GM12875 (cell line): ENCODE results near the gene XXYLT1.

Source experiments
- H3K4me3 ChIP-seq: one replicate; pipeline ENCODE4 v1.5.1; 2011; ENCODE audit warnings: low read depth, low read length, control low read depth
- TF ChIP-seq, protein P1 (sequence below): IDR thresholded peaks from 2 replicates; pipeline ENCODE4 v1.5.1; 2011; ENCODE audit warnings: low read depth, mild to moderate bottlenecking, control low read depth, inconsistent platforms, low read length, moderate library complexity, borderline replicate concordance; ENCODE audit not compliant: insufficient read depth

The XXYLT1 gene

DNA sequence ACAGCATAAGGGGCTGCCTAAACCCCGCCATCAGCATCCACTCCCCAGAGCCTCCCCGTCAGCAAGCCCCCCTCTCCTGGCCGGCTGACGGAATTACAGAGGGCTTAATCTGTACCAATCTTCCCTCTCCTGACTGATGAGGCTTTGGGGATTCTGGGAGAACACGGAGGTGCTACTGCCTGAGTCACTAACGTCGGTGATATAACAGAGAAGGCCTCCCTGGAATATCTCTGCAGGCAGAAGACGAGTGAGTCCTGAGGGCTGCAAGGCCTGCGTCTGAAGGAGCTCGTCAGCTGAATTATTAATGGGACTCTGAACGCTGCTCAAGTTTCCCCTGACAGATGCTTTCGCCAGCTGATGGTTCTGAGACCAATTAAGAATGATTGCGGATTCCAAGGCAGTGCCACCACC lies 147.7 kb downstream of the XXYLT1 start:
- H3K4me3 ChIP-seq: no peak overlapping the region
- TF ChIP-seq, protein P1, sequence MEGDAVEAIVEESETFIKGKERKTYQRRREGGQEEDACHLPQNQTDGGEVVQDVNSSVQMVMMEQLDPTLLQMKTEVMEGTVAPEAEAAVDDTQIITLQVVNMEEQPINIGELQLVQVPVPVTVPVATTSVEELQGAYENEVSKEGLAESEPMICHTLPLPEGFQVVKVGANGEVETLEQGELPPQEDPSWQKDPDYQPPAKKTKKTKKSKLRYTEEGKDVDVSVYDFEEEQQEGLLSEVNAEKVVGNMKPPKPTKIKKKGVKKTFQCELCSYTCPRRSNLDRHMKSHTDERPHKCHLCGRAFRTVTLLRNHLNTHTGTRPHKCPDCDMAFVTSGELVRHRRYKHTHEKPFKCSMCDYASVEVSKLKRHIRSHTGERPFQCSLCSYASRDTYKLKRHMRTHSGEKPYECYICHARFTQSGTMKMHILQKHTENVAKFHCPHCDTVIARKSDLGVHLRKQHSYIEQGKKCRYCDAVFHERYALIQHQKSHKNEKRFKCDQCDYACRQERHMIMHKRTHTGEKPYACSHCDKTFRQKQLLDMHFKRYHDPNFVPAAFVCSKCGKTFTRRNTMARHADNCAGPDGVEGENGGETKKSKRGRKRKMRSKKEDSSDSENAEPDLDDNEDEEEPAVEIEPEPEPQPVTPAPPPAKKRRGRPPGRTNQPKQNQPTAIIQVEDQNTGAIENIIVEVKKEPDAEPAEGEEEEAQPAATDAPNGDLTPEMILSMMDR: no peak

DNA sequence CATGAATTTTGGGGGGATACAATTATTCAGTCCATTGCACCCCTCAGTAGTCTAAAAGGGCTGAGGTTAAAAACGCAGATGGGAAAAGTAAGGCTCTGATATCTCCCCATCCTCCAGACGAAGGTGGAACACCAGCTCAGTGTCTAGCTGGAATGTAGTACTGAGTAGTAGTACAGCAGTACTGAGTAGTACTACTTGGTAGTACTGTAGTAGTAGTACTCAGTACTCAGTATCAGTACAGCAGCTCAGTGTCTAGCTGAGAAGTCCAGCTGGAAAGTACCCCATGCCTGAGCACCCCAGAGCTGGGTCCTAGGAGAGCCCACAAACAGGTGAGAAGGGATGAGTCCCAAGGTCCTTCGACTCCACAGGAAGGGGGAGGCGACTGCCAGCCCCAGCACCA lies 148.7 kb downstream of the XXYLT1 start:
- H3K4me3 ChIP-seq: no peak overlapping the region
- TF ChIP-seq, protein P1: no peak

DNA sequence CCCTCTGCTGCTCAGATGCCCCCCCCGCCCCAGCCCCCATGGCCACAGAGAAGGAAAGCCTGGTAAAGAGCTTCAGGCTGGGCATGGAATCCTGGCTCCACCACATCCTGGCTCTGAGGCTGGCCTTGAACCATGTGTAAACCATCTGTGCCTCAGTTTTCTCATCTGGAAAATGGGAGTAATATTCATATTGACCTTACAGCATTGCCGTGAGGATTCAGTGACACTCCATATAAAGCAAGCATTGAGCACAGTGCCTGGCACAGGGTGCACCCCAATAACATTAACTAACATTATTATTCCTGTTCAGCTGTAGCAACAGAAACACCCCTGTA lies 150.7 kb downstream of the XXYLT1 start:
- no peak overlapping the region for H3K4me3 ChIP-seq
- TF ChIP-seq, protein P1: no peak

DNA sequence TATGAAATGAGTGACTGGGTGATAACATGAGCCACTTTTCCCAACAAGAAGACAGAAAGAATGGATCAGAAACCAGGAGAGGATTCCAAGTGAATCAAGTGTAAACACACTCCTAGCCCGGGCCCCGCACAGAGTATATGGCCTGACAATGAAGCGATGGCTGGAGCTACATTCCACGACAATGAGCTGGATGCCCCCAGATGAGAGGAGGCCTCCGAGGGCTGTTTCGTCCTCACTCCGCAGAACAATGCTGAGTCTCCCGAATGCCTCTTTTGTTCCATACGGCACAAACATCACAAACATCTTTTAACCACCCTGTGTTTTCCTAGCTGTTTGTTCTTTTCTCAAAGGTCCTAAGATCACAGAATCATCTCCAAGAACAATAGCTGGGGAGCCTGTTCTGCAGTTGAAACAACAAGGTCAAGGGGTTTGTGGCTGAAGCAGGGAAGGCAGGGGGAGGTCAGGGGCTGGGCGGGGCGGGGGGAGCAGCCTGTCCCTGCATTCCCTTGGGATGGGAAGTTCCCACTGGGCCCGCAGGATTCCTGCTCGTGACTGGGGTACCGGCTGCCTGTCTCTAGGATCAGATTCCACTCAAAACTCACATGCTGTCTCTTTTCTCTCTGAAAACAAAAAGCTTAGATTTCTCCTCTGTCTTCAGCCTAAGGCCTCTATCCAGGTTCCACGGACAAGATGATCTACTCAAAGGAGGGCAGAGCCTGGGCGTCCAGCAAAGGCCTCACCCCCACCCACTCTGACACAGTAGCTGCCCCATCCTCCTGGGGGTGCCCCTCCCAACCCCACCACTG lies 151.3 kb downstream of the XXYLT1 start:
- H3K4me3 ChIP-seq: no peak overlapping the region
- TF ChIP-seq, protein P1: no peak

DNA sequence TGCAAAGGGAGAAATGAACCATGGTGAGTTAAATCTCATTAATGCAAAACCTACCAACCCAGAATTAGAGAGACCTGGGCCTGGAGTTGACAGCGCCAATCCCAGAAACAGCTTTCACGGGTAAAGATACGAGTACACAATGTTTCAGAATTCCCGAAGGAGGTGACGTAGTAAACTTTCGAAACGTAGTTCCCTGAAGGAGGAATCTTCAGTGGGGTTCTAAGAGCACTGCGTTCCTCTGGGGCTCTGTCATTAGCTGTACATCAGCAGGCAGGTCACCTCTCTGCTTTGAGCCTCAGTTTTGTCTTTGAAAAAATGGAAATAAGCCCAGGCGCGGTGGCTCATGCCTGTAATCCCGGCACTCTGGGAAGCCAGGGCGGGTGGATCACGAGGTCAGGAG lies 152.3 kb downstream of the XXYLT1 start:
- TF ChIP-seq, protein P1: no peak
- H3K4me3 ChIP-seq: no peak overlapping the region

DNA sequence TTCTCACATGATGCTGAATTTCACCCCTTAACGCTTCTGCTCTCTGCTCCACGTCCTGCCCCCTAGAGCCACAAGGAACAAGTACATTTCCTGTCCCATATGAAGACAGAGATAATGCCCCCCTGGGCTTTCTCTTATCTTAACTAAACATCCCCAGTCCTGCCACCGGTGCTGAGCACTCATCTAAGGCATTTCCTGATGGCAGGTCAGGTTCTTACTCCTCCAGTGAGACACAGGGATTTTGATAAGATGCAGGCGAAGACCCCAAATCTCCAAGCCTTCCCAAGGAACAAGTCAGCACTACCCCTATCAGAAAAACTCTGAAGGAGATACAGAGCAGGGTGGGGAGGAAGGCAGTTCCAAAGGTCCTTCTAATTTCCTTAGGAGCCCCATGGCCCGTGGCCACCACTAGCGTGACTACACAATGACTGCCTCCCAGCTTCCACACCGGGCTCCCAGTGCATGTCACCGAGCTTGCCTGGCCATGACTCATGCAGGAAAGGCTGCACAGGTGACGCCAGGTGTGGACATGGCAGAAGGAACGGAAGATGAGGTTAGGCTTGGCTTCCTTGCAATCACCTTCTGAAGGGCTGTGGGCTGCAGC lies 152.9 kb downstream of the XXYLT1 start:
- TF ChIP-seq, protein P1: peak; percentile 47; the same call in 1 of the 2 replicates
- no peak overlapping the region for H3K4me3 ChIP-seq

DNA sequence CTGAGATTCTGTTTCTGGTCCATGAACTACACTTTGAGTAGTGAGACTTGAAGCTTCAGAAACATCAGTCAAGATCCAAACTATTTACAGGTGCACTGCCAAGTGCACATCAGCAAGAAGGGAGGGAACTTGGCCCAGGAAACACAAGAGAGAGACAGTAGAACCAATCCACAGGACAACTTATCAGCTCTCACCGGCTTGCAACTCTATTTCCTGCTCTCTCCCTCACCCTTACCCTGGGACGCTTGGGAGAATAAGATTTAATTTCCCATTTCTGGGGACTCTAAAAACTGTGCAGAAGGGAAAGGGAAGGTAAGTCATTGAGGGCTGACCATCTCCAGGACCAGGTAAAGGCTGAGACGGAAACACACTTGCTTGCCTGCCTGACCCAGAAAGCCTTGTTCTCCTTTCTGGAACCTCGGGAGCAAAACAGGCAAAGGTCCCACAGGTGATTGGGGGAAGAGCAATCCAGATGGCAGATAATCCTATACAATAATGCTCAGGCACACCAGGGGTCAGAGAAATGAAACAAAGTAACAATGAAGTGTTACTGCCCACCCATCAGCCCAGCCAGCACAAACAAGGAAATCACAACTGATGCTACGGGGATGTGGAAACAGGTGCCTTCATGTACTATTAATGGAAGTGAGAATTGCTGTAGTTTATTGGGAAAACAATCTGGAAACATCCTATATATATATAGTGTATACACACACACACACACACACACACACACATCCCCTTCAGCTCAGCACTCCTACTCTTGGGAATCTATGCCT lies 154.4 kb downstream of the XXYLT1 start:
- H3K4me3 ChIP-seq: no peak overlapping the region
- TF ChIP-seq, protein P1: no peak
